GM12865 (cell line): ENCODE measurements around the gene C1orf53.
"Not testable (repeated sequence)": the region's sequence is repeated elsewhere in the genome, so short reads cannot be mapped to it uniquely, and the experiment has no call there.

ENCODE experiments used
- DNase-seq: peaks from one replicate; pipeline ENCODE4 v3.0.0; 2010; ENCODE audit warnings: low read depth
- H3K4me3 ChIP-seq: 2 replicates; pipeline ENCODE4 v1.5.1; 2011; ENCODE audit warnings: mild to moderate bottlenecking, low read depth, low read length, control low read depth
- CTCF ChIP-seq: IDR thresholded peaks from 2 replicates; pipeline ENCODE4 v1.5.1; 2011; ENCODE audit warnings: low read length, control low read depth, low read depth, inconsistent platforms; ENCODE audit not compliant: insufficient read depth; ENCODE audit errors: missing control alignments

The C1orf53 gene

GRCh38 chr1:197868751-197869489, 33.5 kb upstream of the C1orf53 start:
- peak; percentile 66 for DNase-seq
- TF ChIP-seq CTCF = peak; percentile 68
- no peak overlapping the region for H3K4me3 ChIP-seq

GRCh38 chr1:197869490-197870077, 32.8 kb upstream of the C1orf53 start:
- H3K4me3 ChIP-seq = no peak overlapping the region
- no peak for TF ChIP-seq CTCF
- no peak for DNase-seq

- H3K4me3 ChIP-seq = no peak overlapping the region
- DNase-seq = no peak
- no peak for TF ChIP-seq CTCF
Observed at GRCh38 chr1:197876894-197877293, 25.5 kb upstream of the C1orf53 start.

- H3K4me3 ChIP-seq, DNase-seq: not testable (repeated sequence)
Observed at GRCh38 chr1:197880385-197880784, 22.0 kb upstream of the C1orf53 start.

GRCh38 chr1:197882241-197882640, 20.2 kb upstream of the C1orf53 start:
- H3K4me3 ChIP-seq, DNase-seq: not testable (repeated sequence)

- H3K4me3 ChIP-seq = no peak overlapping the region
- TF ChIP-seq CTCF = no peak
- no peak for DNase-seq
Observed at GRCh38 chr1:197884173-197884572, 18.3 kb upstream of the C1orf53 start.

- TF ChIP-seq CTCF = no peak
- no peak for DNase-seq
- H3K4me3 ChIP-seq = no peak overlapping the region
Observed at GRCh38 chr1:197890936-197891335, 11.5 kb upstream of the C1orf53 start.

- TF ChIP-seq CTCF = no peak
- DNase-seq = no peak
- H3K4me3 ChIP-seq = no peak overlapping the region
Observed at GRCh38 chr1:197892684-197893083, 9.7 kb upstream of the C1orf53 start.
